Osteocyte (in vitro differentiated cells): ENCODE measurements around the gene ROS1. TPM values are rescaled to one million over a fixed set of nuclear protein-coding genes. Genes with fewer than 3 reads are reported as not detected.

ENCODE experiments used
- DNase-seq: peaks from one replicate; pipeline ENCODE4 v3.0.0; 2021; ENCODE audit warnings: mixed read lengths; ENCODE audit not compliant: unreplicated experiment; ENCODE audit errors: extremely low spot score
- H3K27ac Mint-ChIP-seq: one replicate; pipeline ENCODE4 v1.8.0; 2021; ENCODE audit warnings: mild to moderate bottlenecking, mixed read lengths; ENCODE audit not compliant: unreplicated experiment
- H3K27me3 Mint-ChIP-seq: one replicate; pipeline ENCODE4 v1.8.0; 2021; ENCODE audit warnings: mixed read lengths; ENCODE audit not compliant: unreplicated experiment
- H3K36me3 Mint-ChIP-seq: one replicate; pipeline ENCODE4 v1.8.0; 2021; ENCODE audit warnings: mixed read lengths; ENCODE audit not compliant: unreplicated experiment
- H3K4me1 Mint-ChIP-seq: one replicate; pipeline ENCODE4 v1.8.0; 2021; ENCODE audit warnings: mixed read lengths; ENCODE audit not compliant: unreplicated experiment
- H3K4me3 Mint-ChIP-seq: one replicate; pipeline ENCODE4 v1.8.0; 2021; ENCODE audit warnings: mild to moderate bottlenecking, moderate library complexity, mixed read lengths; ENCODE audit not compliant: unreplicated experiment
- H3K9me3 Mint-ChIP-seq: one replicate; pipeline ENCODE4 v1.8.0; 2021; ENCODE audit warnings: mixed read lengths; ENCODE audit not compliant: unreplicated experiment
- CTCF ChIP-seq: fragments of 200-600 bp; sonication (generic); IDR thresholded peaks from 2 replicates; pipeline ENCODE4 v1.5.0; 2021; ENCODE audit warnings: antibody characterized with exemption, mild to moderate bottlenecking, moderate library complexity
- total RNA-seq: library from RNA; stranded (reverse); gene quantifications from 2 replicates; pipeline ENCODE4 v1.2.1, GENCODE V29; 2021

ROS1 gene
- total RNA-seq, 1 donor from 2014 or later: not detected

- no peaks in the 10 kb centered on the region for H3K9me3 Mint-ChIP-seq
- no peaks in the 10 kb centered on the region for H3K36me3 Mint-ChIP-seq
- H3K27ac Mint-ChIP-seq: no peak overlapping the region
- peaks cover 5% of the 10 kb centered on the region for H3K27me3 Mint-ChIP-seq
- H3K4me3 Mint-ChIP-seq: no peak overlapping the region
- TF ChIP-seq CTCF: no peak
- H3K4me1 Mint-ChIP-seq: peaks cover 5% of the 10 kb centered on the region
- no peak for DNase-seq
These were observed 15.2 kb upstream of the ROS1 start for GRCh38 chr6:117440706-117441525.

- DNase-seq: no peak
- no peaks in the 10 kb centered on the region for H3K4me1 Mint-ChIP-seq
- H3K9me3 Mint-ChIP-seq: peaks cover 9% of the 10 kb centered on the region
- no peaks in the 10 kb centered on the region for H3K36me3 Mint-ChIP-seq
- H3K4me3 Mint-ChIP-seq: no peak overlapping the region
- no peak overlapping the region for H3K27ac Mint-ChIP-seq
- peaks cover 59% of the 10 kb centered on the region for H3K27me3 Mint-ChIP-seq
- no peak for TF ChIP-seq CTCF
These were observed 6.5 kb upstream of the ROS1 start for GRCh38 chr6:117432273-117432672.

GRCh38 chr6:117423754-117424153 is 2.0 kb downstream of the ROS1 start:
- no peak overlapping the region for H3K27ac Mint-ChIP-seq
- TF ChIP-seq CTCF: no peak
- peaks cover 9% of the 10 kb centered on the region for H3K9me3 Mint-ChIP-seq
- H3K36me3 Mint-ChIP-seq: no peaks in the 10 kb centered on the region
- H3K4me1 Mint-ChIP-seq: no peaks in the 10 kb centered on the region
- H3K27me3 Mint-ChIP-seq: peaks cover 64% of the 10 kb centered on the region
- H3K4me3 Mint-ChIP-seq: no peak overlapping the region
- DNase-seq: no peak

GRCh38 chr6:117418320-117418719 is 7.4 kb downstream of the ROS1 start:
- Mint-ChIP-seq H3K4me1 (no peaks in the 10 kb centered on the region), H3K36me3 (no peaks in the 10 kb centered on the region), H3K9me3 (no peaks in the 10 kb centered on the region), H3K27me3 (peaks cover 67% of the 10 kb centered on the region), H3K4me3 (no peak overlapping the region), H3K27ac (no peak overlapping the region)
- no peak for DNase-seq
- TF ChIP-seq CTCF: no peak

- TF ChIP-seq CTCF: no peak
- no peaks in the 10 kb centered on the region for H3K4me1 Mint-ChIP-seq
- no peak overlapping the region for H3K4me3 Mint-ChIP-seq
- H3K36me3 Mint-ChIP-seq: no peaks in the 10 kb centered on the region
- no peak overlapping the region for H3K27ac Mint-ChIP-seq
- no peak for DNase-seq
- no peaks in the 10 kb centered on the region for H3K9me3 Mint-ChIP-seq
- peaks cover 67% of the 10 kb centered on the region for H3K27me3 Mint-ChIP-seq
These were observed 7.9 kb downstream of the ROS1 start for GRCh38 chr6:117417851-117418250.
